CD1c-positive myeloid dendritic cell (primary cell): ENCODE measurements around the gene SRD5A3.
"Not testable (repeated sequence)": the region's sequence is repeated elsewhere in the genome, so short reads cannot be mapped to it uniquely, and the experiment has no call there.

Experiments
- DNase-seq: peaks from one replicate; pipeline ENCODE4 v3.0.0-alpha.2; 2016; ENCODE audit errors: extremely low spot score

The SRD5A3 gene

GRCh38 chr4:55345054-55345453 lies 988 bp upstream of the SRD5A3 start:
- DNase-seq: no peak

- DNase-seq: no peak
Observed at GRCh38 chr4:55346851-55347255, 811 bp downstream of the SRD5A3 start.

- peak; percentile 33 for DNase-seq
Observed at GRCh38 chr4:55347610-55348228, 1.7 kb downstream of the SRD5A3 start.

- no peak for DNase-seq
Observed at GRCh38 chr4:55348466-55348865, 2.4 kb downstream of the SRD5A3 start.

- not testable (repeated sequence) for DNase-seq
Observed at GRCh38 chr4:55350870-55351269, 4.8 kb downstream of the SRD5A3 start.

- no peak for DNase-seq
Observed at GRCh38 chr4:55351824-55352223, 5.8 kb downstream of the SRD5A3 start.

- DNase-seq: no peak
Observed at GRCh38 chr4:55352726-55353125, 6.7 kb downstream of the SRD5A3 start.

- DNase-seq: not testable (repeated sequence)
Observed at GRCh38 chr4:55353228-55353747, 7.2 kb downstream of the SRD5A3 start.

- no peak for DNase-seq
Observed at GRCh38 chr4:55354648-55355047, 8.6 kb downstream of the SRD5A3 start.

GRCh38 chr4:55355555-55355954 lies 9.5 kb downstream of the SRD5A3 start:
- DNase-seq: no peak

GRCh38 chr4:55356991-55357461 lies 11.0 kb downstream of the SRD5A3 start:
- peak; percentile 20 for DNase-seq

- no peak for DNase-seq
Observed at GRCh38 chr4:55358246-55358645, 12.2 kb downstream of the SRD5A3 start.

- peak; percentile 74 for DNase-seq
Observed at GRCh38 chr4:55358668-55359067, 12.6 kb downstream of the SRD5A3 start.

GRCh38 chr4:55359397-55359916 lies 13.4 kb downstream of the SRD5A3 start:
- DNase-seq: no peak

GRCh38 chr4:55362938-55363337 lies 16.9 kb downstream of the SRD5A3 start:
- not testable (repeated sequence) for DNase-seq

GRCh38 chr4:55363691-55364351 lies 17.8 kb downstream of the SRD5A3 start:
- DNase-seq: no peak

GRCh38 chr4:55364691-55365344 lies 18.8 kb downstream of the SRD5A3 start:
- no peak for DNase-seq

- no peak for DNase-seq
Observed at GRCh38 chr4:55365345-55365728, 19.3 kb downstream of the SRD5A3 start.

GRCh38 chr4:55366621-55367020 lies 20.6 kb downstream of the SRD5A3 start:
- no peak for DNase-seq

- no peak for DNase-seq
Observed at GRCh38 chr4:55367084-55367722, 21.2 kb downstream of the SRD5A3 start.

GRCh38 chr4:55369968-55370367 lies 23.9 kb downstream of the SRD5A3 start:
- no peak for DNase-seq

- DNase-seq: no peak
Observed at GRCh38 chr4:55372259-55372658, 26.2 kb downstream of the SRD5A3 start.
